Lower lobe of right lung (tissue), 2 donors: ENCODE measurements around the gene LRRK2. TPM values are rescaled to one million over a fixed set of nuclear protein-coding genes. Genes with fewer than 3 reads are reported as not detected.
A peak's percentile ranks its signal among the peaks of the same experiment; 100 is the strongest.

Experiments used
- ATAC-seq, 2 donors: fragments of 200-7000 bp; cut with Tn5 transposase; one replicate each; pipeline ENCODE4 v1.9.1; 2020 to 2022; ENCODE audit warnings: mild to moderate bottlenecking in 2 of 2, moderate library complexity in 2 of 2
- DNase-seq: peaks from one replicate; pipeline ENCODE4 v3.0.0-alpha.2; 2020
- H3K27ac ChIP-seq: fragments of 200-600 bp; one replicate; pipeline ENCODE4 v1.8.0; 2022
- H3K27me3 ChIP-seq: fragments of 200-600 bp; one replicate; pipeline ENCODE4 v1.8.0; 2022; ENCODE audit warnings: low read depth
- H3K36me3 ChIP-seq: fragments of 200-600 bp; one replicate; pipeline ENCODE4 v1.8.0; 2022; ENCODE audit warnings: mild to moderate bottlenecking
- H3K4me1 ChIP-seq: fragments of 200-600 bp; one replicate; pipeline ENCODE4 v1.8.0; 2022
- H3K4me3 ChIP-seq: fragments of 200-600 bp; one replicate; pipeline ENCODE4 v1.8.0; 2022; ENCODE audit warnings: mild to moderate bottlenecking
- H3K9me3 ChIP-seq: fragments of 200-600 bp; one replicate; pipeline ENCODE4 v1.8.0; 2022
- CTCF ChIP-seq: fragments of 200-600 bp; IDR thresholded peaks from one replicate; pipeline ENCODE4 v1.8.0; 2022; ENCODE audit warnings: antibody characterized with exemption, mild to moderate bottlenecking
- intact Hi-C: fragments of 100-400 bp; cut with DNase I; formaldehyde crosslinking; loops from one replicate; pipeline ENCODE4 v1.11.0; 2022
- total RNA-seq: library from RNA; stranded (reverse); fragmentation: NEBNext Ultra II Directional; extraction: Animal tissue kit (Norgen Biotek cat#: 25700); gene quantifications from one replicate; pipeline ENCODE4 v1.2.1, GENCODE V29; 2021
- donor health status: DM: no; HTN: yes; CAD: no; lungs with severe emphysema.

Gene LRRK2
- total RNA-seq, 1 donor from 2014 or later = 426 TPM

- peaks cover 66% of the 10 kb centered on the region for H3K36me3 ChIP-seq
- no peak for DNase-seq
- no peak for TF ChIP-seq CTCF
- ATAC-seq = no peak
- H3K27ac ChIP-seq = no peak overlapping the region
- H3K9me3 ChIP-seq = no peaks in the 10 kb centered on the region
- H3K27me3 ChIP-seq = no peaks in the 10 kb centered on the region
- intact Hi-C loops = no loop called here
- H3K4me3 ChIP-seq = no peak overlapping the region
- no peaks in the 10 kb centered on the region for H3K4me1 ChIP-seq
Observed at GRCh38 chr12:40324261-40324660, 99.5 kb downstream of the LRRK2 start.

GRCh38 chr12:40325349-40325960 lies 100.7 kb downstream of the LRRK2 start:
- Histone ChIP-seq H3K36me3 (peaks cover 62% of the 10 kb centered on the region), H3K27ac (no peak overlapping the region), H3K9me3 (no peaks in the 10 kb centered on the region), H3K4me1 (no peaks in the 10 kb centered on the region), H3K27me3 (no peaks in the 10 kb centered on the region), H3K4me3 (no peak overlapping the region)
- TF ChIP-seq CTCF = peak; percentile 45
- DNase-seq (no peak), ATAC-seq (peak; percentile 48 to 49)
- intact Hi-C loops = no loop called here

GRCh38 chr12:40327535-40327934 lies 102.7 kb downstream of the LRRK2 start:
- intact Hi-C loops = no loop called here
- ATAC-seq (peak in 1 of 2 donors; percentile 25), DNase-seq (no peak)
- no peak for TF ChIP-seq CTCF
- H3K36me3 ChIP-seq = peaks cover 62% of the 10 kb centered on the region
- no peaks in the 10 kb centered on the region for H3K4me1 ChIP-seq
- no peak overlapping the region for H3K4me3 ChIP-seq
- H3K27me3 ChIP-seq = no peaks in the 10 kb centered on the region
- no peaks in the 10 kb centered on the region for H3K9me3 ChIP-seq
- no peak overlapping the region for H3K27ac ChIP-seq

- intact Hi-C loops = no loop called here
- H3K36me3 ChIP-seq = peaks cover 69% of the 10 kb centered on the region
- no peak for TF ChIP-seq CTCF
- no peaks in the 10 kb centered on the region for H3K27me3 ChIP-seq
- ATAC-seq (no peak), DNase-seq (no peak)
- no peak overlapping the region for H3K27ac ChIP-seq
- H3K4me3 ChIP-seq = no peak overlapping the region
- no peaks in the 10 kb centered on the region for H3K9me3 ChIP-seq
- no peaks in the 10 kb centered on the region for H3K4me1 ChIP-seq
Observed at GRCh38 chr12:40330180-40330579, 105.4 kb downstream of the LRRK2 start.

GRCh38 chr12:40331886-40332285 lies 107.1 kb downstream of the LRRK2 start:
- ATAC-seq (peak; percentile 10 to 46), DNase-seq (no peak)
- intact Hi-C loops = no loop called here

More at GRCh38 chr12:40331886-40332285, 107.1 kb downstream of the LRRK2 start:
- TF ChIP-seq CTCF = no peak
- Histone ChIP-seq H3K36me3 (peaks cover 85% of the 10 kb centered on the region), H3K4me3 (no peak overlapping the region), H3K9me3 (no peaks in the 10 kb centered on the region), H3K27ac (no peak overlapping the region), H3K4me1 (no peaks in the 10 kb centered on the region), H3K27me3 (no peaks in the 10 kb centered on the region)
